GM10266 (cell line): ENCODE measurements around the gene SIDT2.
"Not testable (repeated sequence)": the region's sequence is repeated elsewhere in the genome, so short reads cannot be mapped to it uniquely, and the experiment has no call there.

Experiments
- DNase-seq: peaks from one replicate; pipeline ENCODE4 v3.0.0; 2012; ENCODE audit errors: extremely low spot score
- CTCF ChIP-seq: IDR thresholded peaks from 2 replicates; pipeline ENCODE4 v1.5.1; 2012; ENCODE audit warnings: mild to moderate bottlenecking, low read depth; ENCODE audit not compliant: control insufficient read depth, insufficient read depth; ENCODE audit errors: missing control alignments

The SIDT2 gene

GRCh38 chr11:117180661-117181585 is 2.4 kb downstream of the SIDT2 start:
- peak; percentile 78 for DNase-seq
- TF ChIP-seq CTCF, result peak; percentile 94

- no peak for DNase-seq
- TF ChIP-seq CTCF, result no peak
Observed at GRCh38 chr11:117181586-117182550, 3.3 kb downstream of the SIDT2 start.

GRCh38 chr11:117182551-117182935 is 4.0 kb downstream of the SIDT2 start:
- no peak for TF ChIP-seq CTCF
- no peak for DNase-seq

GRCh38 chr11:117183178-117183577 is 4.6 kb downstream of the SIDT2 start:
- DNase-seq, result not testable (repeated sequence)

- DNase-seq, result no peak
- no peak for TF ChIP-seq CTCF
Observed at GRCh38 chr11:117183724-117184349, 5.3 kb downstream of the SIDT2 start.

- DNase-seq, result peak; percentile 22
- no peak for TF ChIP-seq CTCF
Observed at GRCh38 chr11:117185736-117186430, 7.3 kb downstream of the SIDT2 start.

- no peak for DNase-seq
- TF ChIP-seq CTCF, result no peak
Observed at GRCh38 chr11:117186431-117186761, 7.9 kb downstream of the SIDT2 start.
